Measurements from ENCODE around the gene SFMBT1.

DNA sequence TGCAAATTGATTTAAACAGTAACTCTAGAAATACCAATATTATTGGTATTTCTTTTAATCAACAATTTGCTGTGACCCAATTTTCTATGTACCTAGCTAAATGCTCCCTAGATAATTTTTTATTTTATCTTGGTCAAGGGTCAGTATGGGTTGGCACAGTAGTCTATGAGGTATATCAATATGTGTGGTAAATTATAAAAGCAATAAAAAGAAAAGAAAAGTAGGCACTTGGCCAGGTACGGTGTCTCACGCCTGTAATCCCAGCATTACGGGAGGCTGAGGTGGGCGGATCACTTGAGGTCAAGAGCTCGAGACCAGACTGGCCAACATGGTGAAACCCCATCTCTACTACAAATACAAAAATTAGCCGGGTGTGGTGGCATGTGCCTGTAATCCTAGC, 114.5 kb downstream of the SFMBT1 start:
- TF ChIP-seq, protein P1, sequence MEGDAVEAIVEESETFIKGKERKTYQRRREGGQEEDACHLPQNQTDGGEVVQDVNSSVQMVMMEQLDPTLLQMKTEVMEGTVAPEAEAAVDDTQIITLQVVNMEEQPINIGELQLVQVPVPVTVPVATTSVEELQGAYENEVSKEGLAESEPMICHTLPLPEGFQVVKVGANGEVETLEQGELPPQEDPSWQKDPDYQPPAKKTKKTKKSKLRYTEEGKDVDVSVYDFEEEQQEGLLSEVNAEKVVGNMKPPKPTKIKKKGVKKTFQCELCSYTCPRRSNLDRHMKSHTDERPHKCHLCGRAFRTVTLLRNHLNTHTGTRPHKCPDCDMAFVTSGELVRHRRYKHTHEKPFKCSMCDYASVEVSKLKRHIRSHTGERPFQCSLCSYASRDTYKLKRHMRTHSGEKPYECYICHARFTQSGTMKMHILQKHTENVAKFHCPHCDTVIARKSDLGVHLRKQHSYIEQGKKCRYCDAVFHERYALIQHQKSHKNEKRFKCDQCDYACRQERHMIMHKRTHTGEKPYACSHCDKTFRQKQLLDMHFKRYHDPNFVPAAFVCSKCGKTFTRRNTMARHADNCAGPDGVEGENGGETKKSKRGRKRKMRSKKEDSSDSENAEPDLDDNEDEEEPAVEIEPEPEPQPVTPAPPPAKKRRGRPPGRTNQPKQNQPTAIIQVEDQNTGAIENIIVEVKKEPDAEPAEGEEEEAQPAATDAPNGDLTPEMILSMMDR (IDR thresholded peaks at IDR 0.05), result no peak
- TF ChIP-seq POLR2AphosphoS5 (IDR thresholded peaks at IDR 0.05; ENCODE audit: insufficient read depth in 1 of 2, low read depth in 1 of 2), result no peak
